Measurements from ENCODE around the gene ARL4C.

GRCh38 chr2:234542742-234543141 is 45.9 kb upstream of the ARL4C start:
- no peak for TF ChIP-seq CTCF (IDR thresholded peaks at IDR 0.05; ENCODE audit: low read length)
- TF ChIP-seq EZH2phosphoT487 (IDR thresholded peaks at IDR 0.05; ENCODE audit: low read length): no peak
- TF ChIP-seq EZH2 (optimal IDR thresholded peaks at IDR 0.05; ENCODE audit: low read depth, low read length): no peak
